ENCODE results near the gene EMC1.
"Not testable (repeated sequence)": the region's sequence is repeated elsewhere in the genome, so short reads cannot be mapped to it uniquely, and the experiment has no call there.

Gene EMC1

GRCh38 chr1:19251305-19252196, at the start of gene EMC1, which contains the start of gene MRTO4:
EMC1 (minus strand) TSS chr1:19251524; CDS start chr1:19251509, 15 bp downstream.
MRTO4 (plus strand) TSS chr1:19251805; CDS start chr1:19251836, 31 bp downstream.
- peak; percentile 87 for DNase-seq

DNA sequence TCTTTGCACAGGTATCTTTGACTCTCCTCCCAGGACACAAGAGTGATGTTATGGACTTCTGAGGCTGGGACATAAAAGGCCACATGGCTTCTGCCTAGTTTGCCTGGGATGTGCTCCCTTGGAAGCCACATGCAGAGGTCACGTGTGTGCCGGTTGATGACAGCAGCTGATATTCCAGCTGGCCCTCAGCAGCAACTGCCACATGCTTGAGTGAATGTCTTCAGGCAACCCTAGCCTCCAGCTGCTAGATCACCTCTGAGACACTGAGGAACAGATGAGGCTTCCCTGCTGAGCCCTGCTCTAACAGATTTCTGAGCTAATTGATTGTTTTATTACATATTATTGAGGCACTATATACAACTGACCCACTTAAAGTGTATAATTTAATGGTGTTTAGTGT, 48.9 kb upstream of the EMC1 start:
- DNase-seq: no peak

GRCh38 chr1:19294638-19295037, 43.3 kb upstream of the EMC1 start:
- DNase-seq: no peak

GRCh38 chr1:19289244-19289643, 37.9 kb upstream of the EMC1 start:
- DNase-seq: no peak

- not testable (repeated sequence) for DNase-seq
Observed at GRCh38 chr1:19288324-19289241, 37.3 kb upstream of the EMC1 start, which contains the start of gene AKR7A3. AKR7A3 (minus strand) TSS chr1:19288770; CDS start chr1:19288709, 61 bp downstream.

- no peak for DNase-seq
Observed at GRCh38 chr1:19287436-19288185, 36.3 kb upstream of the EMC1 start.

- DNase-seq: not testable (repeated sequence)
Observed at GRCh38 chr1:19285807-19286206, 34.5 kb upstream of the EMC1 start.

- not testable (repeated sequence) for DNase-seq
Observed at GRCh38 chr1:19285366-19285765, 34.0 kb upstream of the EMC1 start.

GRCh38 chr1:19284881-19285280, 33.6 kb upstream of the EMC1 start:
- no peak for DNase-seq

DNA sequence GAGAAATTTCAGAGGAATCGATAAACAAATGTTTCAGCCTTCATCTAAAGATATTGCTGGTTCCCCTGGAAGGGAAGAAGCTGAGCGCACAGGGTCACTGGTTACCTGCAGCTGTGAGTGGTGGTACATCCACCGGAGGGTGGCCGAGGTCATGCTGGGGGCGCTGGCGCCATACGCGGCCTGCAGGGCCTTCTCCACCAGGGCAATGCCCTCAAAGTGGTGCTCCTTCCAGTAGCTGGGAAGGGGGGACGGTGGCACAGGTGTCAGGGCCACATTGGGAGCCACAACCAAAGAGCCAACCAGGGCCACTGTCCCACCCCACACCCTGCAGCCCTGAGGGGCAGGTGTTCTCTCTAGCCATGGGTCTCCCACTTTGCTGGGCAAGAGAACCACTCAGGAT, 32.6 kb upstream of the EMC1 start:
- no peak for DNase-seq

- DNase-seq: no peak
Observed at GRCh38 chr1:19274636-19275035, 23.3 kb upstream of the EMC1 start.

- not testable (repeated sequence) for DNase-seq
Observed at GRCh38 chr1:19273844-19274531, 22.7 kb upstream of the EMC1 start.

DNA sequence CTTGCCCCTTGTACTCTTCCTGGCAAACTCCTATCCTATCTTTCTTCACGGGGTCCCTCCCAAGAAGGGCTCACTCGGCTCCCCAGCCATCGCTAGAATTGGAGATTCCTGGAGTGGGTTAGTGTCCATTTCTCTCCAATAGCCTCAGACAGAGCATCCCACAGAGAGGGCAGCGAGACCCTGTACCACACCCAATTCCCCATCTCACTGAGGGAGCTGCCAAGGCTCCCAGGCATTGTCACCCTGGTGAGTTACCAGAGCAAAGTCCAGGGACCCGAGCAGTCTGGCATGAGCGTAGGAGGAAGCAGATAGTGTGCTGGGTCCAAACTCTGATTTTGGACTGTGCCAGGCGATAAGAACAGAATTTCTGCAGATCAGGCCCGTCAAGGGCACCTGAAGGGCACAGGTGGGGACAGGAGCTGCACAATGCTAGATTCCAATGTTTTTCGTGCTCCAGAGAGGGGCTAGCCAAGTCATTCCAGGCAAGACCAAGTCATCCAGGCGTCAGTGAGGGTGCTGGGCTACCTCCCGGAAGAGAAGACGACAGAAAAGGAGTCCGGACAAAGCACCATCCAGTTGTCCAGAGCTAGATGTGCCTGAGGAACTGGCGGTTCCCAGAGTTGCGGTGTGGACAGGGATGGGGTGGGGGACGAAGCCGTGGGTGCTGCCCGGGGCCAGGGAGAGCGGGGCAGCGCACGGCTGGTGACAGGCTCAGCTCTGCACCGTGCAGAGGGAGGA, 22.0 kb upstream of the EMC1 start:
- DNase-seq: no peak

DNA sequence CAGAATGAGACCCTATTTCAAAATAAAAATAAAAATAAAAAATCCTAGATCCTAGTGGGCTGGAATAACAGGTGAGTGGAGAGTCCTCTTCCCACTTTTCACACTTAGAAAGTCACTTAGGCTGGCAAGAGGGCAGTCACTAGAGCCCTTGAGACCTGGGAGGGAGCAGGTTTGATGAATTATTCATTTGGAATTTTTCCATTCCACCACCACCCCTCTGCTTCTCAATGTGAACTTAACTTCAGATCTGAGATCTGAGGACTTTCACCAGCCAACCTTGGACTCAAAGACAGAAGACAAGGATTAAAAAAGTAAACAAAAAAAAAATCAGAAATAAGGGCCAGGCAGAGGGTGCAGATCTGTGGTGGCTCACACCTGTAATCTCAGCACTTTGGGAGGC, 20.7 kb upstream of the EMC1 start:
- DNase-seq: no peak

DNA sequence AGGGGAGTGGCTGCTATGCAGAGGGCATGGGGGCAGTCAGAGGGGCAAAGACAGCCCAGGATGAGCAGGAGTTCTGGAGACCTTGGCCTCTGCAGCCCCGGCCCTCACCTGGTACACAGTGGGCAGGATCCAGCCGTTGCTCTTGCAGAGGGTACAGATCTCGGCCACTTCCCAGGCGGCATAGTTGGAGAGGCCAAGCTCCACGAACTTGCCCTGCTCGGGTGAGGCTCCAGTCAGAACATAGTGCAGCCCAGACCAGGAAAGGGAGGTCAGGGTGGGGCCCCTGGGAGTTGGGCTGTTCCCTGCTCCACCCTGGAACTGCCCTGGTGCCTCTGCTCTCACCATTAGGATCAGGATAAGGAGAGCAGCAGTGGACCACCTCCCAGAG, 19.0 kb upstream of the EMC1 start:
- DNase-seq: not testable (repeated sequence)

GRCh38 chr1:19269427-19270342, 18.4 kb upstream of the EMC1 start:
- not testable (repeated sequence) for DNase-seq

DNA sequence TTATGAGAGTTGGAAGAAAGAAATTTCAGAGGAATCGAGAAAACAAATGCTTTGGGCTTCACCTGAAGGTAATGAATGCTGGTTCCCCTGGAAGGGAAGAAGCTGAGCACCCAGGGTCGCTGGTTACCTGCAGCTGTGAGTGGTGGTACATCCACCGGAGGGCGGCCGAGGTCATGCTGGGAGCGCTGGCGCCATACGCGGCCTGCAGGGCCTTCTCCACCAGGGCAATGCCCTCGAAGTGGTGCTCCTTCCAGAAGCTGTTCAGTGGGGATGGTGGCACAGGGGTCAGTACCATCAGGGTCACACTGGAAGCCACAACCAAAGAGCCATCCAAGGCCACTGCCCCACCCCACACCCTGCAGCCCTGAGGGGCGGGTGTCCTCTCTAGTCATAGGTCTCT, 17.1 kb upstream of the EMC1 start:
- DNase-seq: no peak

GRCh38 chr1:19262744-19263143, 11.4 kb upstream of the EMC1 start:
- no peak for DNase-seq

GRCh38 chr1:19262047-19262446, 10.7 kb upstream of the EMC1 start:
- DNase-seq: no peak
